GM21390 (cell line): ENCODE measurements around the gene MROH8.
"Not testable (repeated sequence)": the region's sequence is repeated elsewhere in the genome, so short reads cannot be mapped to it uniquely, and the experiment has no call there.

ENCODE experiments used
- ATAC-seq: cut with Tn5 transposase; IDR thresholded peaks from one replicate; pipeline ENCODE4 v1.9.1; 2021; ENCODE audit not compliant: unreplicated experiment

MROH8 gene

GRCh38 chr20:37095599-37096414 is 83.5 kb downstream of the MROH8 start, which contains the start of gene RBL1:
Gene RBL1 (minus strand): TSS chr20:37095997. CDS start chr20:37095928, 69 bp downstream.
- peak; percentile 69 for ATAC-seq

GRCh38 chr20:37095108-37095598 is 84.2 kb downstream of the MROH8 start:
- peak; percentile 15 for ATAC-seq

GRCh38 chr20:37090407-37090806 is 88.9 kb downstream of the MROH8 start:
- no peak for ATAC-seq

GRCh38 chr20:37081717-37082289 is 97.5 kb downstream of the MROH8 start:
- ATAC-seq, result no peak

- ATAC-seq, result no peak
These were observed 102.3 kb downstream of the MROH8 start for GRCh38 chr20:37077009-37077408.

- ATAC-seq, result no peak
These were observed 103.2 kb downstream of the MROH8 start for GRCh38 chr20:37075932-37076685.

GRCh38 chr20:37072293-37073196 is 106.8 kb downstream of the MROH8 start:
- no peak for ATAC-seq

- ATAC-seq, result no peak
These were observed 107.9 kb downstream of the MROH8 start for GRCh38 chr20:37071481-37071911.

- not testable (repeated sequence) for ATAC-seq
These were observed 109.8 kb downstream of the MROH8 start for GRCh38 chr20:37069563-37069962.

- no peak for ATAC-seq
These were observed 113.2 kb downstream of the MROH8 start for GRCh38 chr20:37066168-37066567.

- ATAC-seq, result no peak
These were observed 124.1 kb downstream of the MROH8 start for GRCh38 chr20:37055276-37055675.

- ATAC-seq, result no peak
These were observed 126.0 kb downstream of the MROH8 start for GRCh38 chr20:37053230-37053950.
